ENCODE measurements around the gene AGFG1.
"Not testable (repeated sequence)": the region's sequence is repeated elsewhere in the genome, so short reads cannot be mapped to it uniquely, and the experiment has no call there.

AGFG1 gene

DNA sequence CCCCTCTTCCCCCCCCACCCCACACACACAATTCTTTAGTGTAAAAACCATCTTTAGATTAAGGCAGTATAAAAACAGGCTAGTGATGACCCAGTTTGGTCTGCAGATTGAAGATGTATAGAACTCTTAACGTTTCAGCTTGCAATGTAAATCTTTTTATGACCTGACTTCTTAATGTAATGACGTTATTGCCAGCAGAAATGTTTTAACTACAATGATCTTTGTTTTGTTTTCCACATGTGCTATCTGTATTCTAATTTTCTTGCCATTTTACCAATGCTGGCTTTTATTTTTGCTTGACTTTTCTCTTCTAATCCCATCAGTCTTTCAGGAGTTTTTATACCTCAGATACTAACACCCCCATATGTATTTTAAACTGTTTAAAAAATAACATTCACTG lies 25.2 kb downstream of the AGFG1 start:
- no peak for DNase-seq

GRCh38 chr2:227499627-227500300 lies 27.8 kb downstream of the AGFG1 start:
- DNase-seq, result no peak

- no peak for DNase-seq
Observed at GRCh38 chr2:227500301-227500630, 28.3 kb downstream of the AGFG1 start.

DNA sequence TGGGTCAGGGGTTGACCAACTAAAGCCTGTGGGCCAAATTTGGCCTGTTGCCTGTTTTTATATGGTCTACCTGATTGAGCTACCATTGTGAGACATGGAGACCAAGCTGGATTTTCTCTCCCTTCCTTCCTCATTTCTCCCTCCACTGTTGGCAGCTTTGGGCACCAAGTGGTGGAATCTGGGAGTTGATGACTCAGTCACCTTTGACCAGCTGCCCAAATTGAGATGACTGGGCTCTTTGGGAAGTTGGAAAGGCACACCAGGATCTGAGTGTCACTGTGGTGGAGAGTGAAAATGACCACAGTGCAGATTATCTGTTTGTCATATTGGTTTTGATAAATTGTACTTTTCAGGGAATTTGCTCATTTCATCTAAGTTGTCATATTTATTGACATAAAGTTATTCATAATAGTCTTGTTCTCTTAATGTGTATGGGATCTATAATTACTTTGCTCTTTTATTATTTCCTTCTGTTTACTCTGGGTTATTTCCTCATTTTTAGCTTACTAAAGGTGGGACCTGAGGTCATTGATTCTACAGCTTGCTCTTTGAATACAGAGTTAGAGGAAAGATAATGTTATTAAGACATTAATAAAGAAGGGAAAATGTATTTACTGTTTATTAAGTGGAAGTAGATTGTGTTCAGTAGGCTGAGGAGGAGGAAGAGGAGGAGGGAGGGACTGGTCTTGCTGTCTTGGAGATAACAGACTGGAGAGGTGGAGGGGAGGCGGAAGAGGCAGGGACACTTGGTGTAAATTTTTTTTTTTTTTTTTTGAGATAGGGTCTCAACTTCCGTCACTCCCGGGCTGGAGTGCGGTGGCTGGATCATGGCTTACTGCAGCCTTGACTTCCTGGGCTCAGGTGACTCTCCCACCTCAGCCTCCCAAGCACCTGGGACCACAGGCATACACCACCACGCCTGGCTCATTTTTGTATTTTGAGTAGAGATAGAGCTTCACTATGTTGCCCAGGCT lies 31.8 kb downstream of the AGFG1 start:
- DNase-seq, result peak in 2 of 56 donors; percentile 23 to 25

GRCh38 chr2:227504700-227505099 lies 32.7 kb downstream of the AGFG1 start:
- DNase-seq, result no peak

DNA sequence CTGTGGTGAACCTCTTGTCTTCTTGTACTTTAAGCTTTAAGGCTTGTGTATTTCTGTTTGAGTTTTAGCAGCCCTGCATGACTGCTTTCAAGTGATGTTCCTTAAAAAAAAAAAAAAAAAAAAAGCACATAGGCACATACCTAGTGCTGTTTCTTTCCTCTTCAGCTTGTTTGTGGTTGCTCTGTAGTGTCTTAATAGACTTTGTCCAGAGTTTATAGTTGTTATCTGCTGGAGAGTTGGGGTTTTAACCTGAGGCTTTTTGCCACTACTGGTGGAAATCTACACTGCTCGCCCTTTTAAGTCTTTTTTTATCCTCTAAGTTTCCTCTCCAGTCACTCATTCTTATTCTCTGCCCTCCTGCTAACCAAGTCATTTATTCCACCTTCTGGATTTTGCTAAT lies 34.5 kb downstream of the AGFG1 start:
- no peak for DNase-seq

- DNase-seq, result no peak
Observed at GRCh38 chr2:227507963-227508362, 36.0 kb downstream of the AGFG1 start.

DNA sequence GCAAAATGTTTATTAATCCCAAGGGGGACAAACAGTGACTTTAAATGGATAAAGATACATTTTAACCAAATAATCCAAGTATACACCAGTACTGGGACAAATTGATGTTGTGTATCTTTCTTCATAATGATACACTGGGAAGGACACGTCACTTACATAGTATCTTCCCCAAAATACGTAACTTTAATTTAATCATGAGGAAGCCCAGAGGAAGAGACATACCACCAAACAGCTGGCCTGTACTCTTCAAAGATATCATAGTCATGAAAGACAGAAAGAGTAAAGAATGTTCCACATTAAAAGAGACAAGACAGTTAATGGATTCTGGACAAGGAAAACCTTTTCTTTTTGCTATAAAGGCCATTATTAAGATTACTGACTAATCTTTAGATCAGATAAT lies 37.1 kb downstream of the AGFG1 start:
- DNase-seq, result no peak

- no peak for DNase-seq
Observed at GRCh38 chr2:227509824-227510619, 38.1 kb downstream of the AGFG1 start.

GRCh38 chr2:227510620-227510958 lies 38.6 kb downstream of the AGFG1 start:
- DNase-seq, result no peak

GRCh38 chr2:227511239-227511930 lies 39.4 kb downstream of the AGFG1 start:
- no peak for DNase-seq

DNA sequence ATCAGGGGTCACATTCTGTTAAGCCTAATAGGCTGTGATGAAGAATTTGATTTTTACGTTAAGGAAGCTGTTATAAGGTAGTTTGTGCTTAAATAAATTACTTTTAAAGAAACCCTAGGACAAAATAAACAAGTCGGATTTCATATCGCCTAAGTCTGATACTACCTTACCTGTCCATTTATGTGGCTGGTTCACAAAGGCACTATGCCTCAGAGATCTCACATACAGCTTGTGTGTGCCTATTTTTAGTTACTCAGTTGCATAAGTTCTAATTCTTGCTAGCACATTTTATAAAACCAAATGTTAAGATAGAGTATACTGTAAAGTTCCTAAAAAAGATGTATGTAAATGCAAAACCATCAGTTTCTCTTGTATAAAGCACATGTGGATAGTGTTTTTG lies 40.0 kb downstream of the AGFG1 start:
- DNase-seq, result no peak

DNA sequence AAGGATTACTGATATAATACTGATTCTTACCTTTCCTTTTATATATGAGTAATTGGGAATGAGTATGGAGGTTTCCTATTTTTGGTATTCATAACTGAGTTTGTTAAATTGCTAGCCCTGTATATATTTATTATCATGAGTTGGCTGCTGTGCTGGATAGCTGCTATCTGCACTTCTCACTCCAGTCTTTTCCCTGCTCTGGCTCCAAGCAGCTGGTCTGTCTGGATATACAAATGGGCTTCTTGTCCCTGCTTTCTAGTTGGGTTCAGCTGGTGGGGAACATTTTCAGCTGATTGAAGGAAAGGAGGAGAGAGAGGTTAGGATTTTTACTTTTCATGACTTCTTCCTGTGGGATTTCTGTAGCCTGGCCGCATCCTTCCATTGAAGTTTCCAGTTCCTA lies 41.2 kb downstream of the AGFG1 start:
- peak in 5 of 56 donors; percentile 11 to 37 (median 17) for DNase-seq

- no peak for DNase-seq
Observed at GRCh38 chr2:227515742-227516141, 43.8 kb downstream of the AGFG1 start.

DNA sequence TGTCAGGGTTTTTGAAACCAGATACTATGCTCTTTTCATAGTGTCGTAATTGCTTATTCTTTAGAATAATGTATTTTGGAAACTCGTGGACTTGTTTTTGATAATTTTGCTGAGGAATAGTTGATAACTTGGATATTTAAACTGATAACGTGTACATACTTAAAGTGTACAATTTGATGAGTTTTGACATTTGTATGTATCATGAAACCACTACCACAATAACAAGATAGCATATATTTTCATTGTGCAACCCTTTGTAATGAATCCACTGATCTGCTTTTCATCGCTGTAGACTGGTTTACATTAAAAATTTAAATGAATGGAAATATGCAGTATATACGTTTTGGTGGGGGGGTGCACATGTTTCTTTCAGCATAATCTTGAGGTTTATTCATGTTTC lies 45.8 kb downstream of the AGFG1 start:
- no peak for DNase-seq

GRCh38 chr2:227518278-227518865 lies 46.4 kb downstream of the AGFG1 start:
- DNase-seq, result not testable (repeated sequence)

DNA sequence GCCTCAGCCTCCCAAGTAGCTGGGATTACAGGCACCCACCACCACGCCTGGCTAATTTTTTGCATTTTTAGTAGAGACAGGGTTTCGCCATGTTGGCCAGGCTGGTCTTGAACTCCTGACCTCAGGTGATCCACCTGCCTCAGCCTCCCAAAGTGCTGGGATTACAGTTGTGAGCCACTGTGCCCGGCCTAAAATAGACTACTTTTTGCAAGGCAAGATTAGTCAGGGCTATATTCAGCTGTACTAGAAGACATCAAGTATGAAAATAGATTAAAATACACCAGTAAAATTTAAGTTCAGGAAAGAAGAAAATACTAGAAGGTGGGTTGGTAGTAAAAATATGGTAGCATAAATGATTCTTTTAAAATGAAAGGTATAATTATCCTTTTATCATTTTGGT lies 49.2 kb downstream of the AGFG1 start:
- not testable (repeated sequence) for DNase-seq

DNA sequence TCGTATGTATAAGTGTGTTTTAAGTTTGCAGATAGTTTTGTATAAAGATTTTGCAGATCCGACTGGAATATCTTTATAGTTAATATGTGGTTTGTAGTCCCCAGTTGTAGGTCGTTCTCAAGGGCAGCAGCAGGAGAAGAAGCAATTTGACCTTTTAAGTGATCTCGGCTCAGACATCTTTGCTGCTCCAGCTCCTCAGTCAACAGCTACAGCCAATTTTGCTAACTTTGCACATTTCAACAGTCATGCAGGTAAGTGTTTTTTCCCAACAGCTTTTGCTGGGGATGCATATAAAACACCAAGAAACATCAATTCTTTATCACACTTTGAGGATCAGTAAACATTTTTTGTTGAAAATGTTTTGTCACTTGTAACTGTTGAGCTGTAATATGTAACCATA lies 52.7 kb downstream of the AGFG1 start:
- DNase-seq, result no peak

DNA sequence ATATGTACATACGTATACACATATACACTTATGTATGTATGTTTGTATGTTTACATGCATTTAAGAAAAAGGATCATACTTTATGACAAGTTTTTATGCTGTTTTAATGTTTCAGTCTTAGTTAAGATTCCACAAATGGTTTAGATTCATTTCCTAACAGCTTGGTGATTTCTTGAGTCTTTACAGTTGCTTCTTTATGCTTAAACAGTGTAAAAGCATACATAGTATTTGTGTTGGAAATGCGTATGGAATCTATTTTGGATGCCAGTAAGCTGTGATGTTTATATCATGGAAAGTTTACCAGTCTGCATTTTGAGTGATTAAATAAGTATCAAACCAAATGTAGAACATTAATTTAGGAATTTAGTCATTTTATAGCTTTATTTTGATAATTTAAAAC lies 55.4 kb downstream of the AGFG1 start:
- DNase-seq, result no peak

GRCh38 chr2:227528803-227529202 lies 56.8 kb downstream of the AGFG1 start:
- no peak for DNase-seq

DNA sequence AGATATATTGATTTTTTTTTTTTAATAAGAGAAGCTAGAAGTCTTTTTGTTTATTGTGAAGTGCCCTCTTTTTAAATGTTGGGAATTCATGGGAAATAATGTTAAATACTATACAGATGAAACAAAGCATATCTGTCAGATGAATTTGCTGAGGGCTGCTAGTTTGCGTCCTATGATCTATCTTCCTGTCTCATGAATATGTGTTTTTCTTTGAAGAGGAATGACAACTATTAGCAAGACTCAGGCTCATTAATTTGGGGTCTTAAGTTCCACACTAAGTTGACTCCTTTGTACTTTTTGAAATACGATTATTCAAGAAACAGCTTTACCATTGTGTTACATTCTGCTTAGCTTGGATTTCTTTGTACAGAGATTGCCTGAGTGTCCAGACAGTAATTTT lies 57.9 kb downstream of the AGFG1 start:
- DNase-seq, result no peak
